ENCODE data around the gene ZNF672. TPM values are rescaled to one million over a fixed set of nuclear protein-coding genes. Genes with fewer than 3 reads are reported as not detected.

Gene ZNF672
- polyA plus RNA-seq, 1 donor (not counting 4 experiments of a cell fraction or from before 2014, with no cell fraction given), result 12.6 TPM

DNA sequence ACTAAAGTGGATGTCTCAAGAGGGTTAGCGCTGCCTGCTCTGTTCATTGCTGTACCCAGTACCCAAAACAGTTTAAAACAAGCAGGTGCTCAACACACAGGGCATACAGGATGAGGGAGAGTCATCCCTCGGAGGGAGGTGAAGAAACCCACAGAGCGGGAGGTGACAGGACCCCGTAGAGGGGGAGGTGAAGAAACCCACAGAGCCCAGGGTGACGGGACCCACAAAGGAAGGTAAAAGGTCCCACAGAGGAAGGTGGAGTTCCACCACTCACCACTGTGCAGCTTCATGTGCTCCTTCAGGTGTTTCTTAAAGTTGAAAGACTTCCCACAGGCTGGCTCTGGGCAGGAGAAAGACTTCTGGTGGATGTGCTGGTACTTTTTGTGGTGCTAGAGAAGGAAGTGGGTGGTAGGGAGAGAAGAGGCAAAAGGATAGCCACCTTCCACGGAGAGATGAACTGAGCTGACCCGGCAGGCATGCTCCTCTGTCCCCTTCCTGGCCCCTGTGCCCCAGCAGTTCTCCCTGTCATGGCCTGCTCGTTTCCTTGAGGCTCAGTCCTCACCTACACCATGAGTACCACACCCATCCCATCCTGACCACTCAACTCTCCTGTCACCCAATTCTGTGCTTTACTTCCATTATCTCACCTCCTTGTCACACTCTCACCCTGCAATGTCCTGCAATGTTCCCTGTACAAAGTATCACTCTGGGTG is 15.8 kb downstream of the ZNF672 start:
- Histone ChIP-seq H3K27me3 (ENCODE audit: control insufficient read depth, extremely low read depth, insufficient read depth, low read length) (no peaks in the 10 kb centered on the region), H3K36me3 (ENCODE audit: control insufficient read depth in 2 of 2, extremely low read depth in 1 of 2, insufficient read depth in 2 of 2, low read length in 2 of 2) (peaks cover 47% of the 10 kb centered on the region in 2 experiments), H3K9me3 (ENCODE audit: control insufficient read depth, low read depth, low read length) (no peaks in the 10 kb centered on the region), H2AFZ (ENCODE audit: control insufficient read depth, low read length) (no peak overlapping the region), H3K27ac (ENCODE audit: control insufficient read depth, insufficient read depth, low read length) (no peak overlapping the region), H3K4me1 (ENCODE audit: control insufficient read depth, extremely low read depth, insufficient read depth, low read length) (peaks cover 15% of the 10 kb centered on the region), H3K9ac (ENCODE audit: control insufficient read depth, extremely low read depth, insufficient read depth, low read length) (no peak overlapping the region), H3K79me2 (ENCODE audit: control insufficient read depth, insufficient read depth, low read length) (peaks cover 23% of the 10 kb centered on the region), H3K4me2 (ENCODE audit: control insufficient read depth, extremely low read depth, insufficient read depth, low read depth, low read length) (no peak overlapping the region), H3K4me3 (ENCODE audit: control insufficient read depth in 2 of 3, extremely low read depth in 1 of 3, insufficient read depth in 2 of 3, low read depth in 1 of 3, low read length in 3 of 3) (no peak overlapping the region), H4K20me1 (ENCODE audit: control insufficient read depth, extremely low read depth, insufficient read depth, low read length) (no peaks in the 10 kb centered on the region), H3K9me1 (ENCODE audit: control insufficient read depth, extremely low read depth, insufficient read depth, low read length) (no peaks in the 10 kb centered on the region)
- DNase-seq (ENCODE audit: low read depth, low spot score) (no peak), FAIRE-seq (no peak)
- no peak for TF ChIP-seq EZH2 (IDR thresholded peaks at IDR 0.05; ENCODE audit: low read length)
- TF ChIP-seq, protein P1, sequence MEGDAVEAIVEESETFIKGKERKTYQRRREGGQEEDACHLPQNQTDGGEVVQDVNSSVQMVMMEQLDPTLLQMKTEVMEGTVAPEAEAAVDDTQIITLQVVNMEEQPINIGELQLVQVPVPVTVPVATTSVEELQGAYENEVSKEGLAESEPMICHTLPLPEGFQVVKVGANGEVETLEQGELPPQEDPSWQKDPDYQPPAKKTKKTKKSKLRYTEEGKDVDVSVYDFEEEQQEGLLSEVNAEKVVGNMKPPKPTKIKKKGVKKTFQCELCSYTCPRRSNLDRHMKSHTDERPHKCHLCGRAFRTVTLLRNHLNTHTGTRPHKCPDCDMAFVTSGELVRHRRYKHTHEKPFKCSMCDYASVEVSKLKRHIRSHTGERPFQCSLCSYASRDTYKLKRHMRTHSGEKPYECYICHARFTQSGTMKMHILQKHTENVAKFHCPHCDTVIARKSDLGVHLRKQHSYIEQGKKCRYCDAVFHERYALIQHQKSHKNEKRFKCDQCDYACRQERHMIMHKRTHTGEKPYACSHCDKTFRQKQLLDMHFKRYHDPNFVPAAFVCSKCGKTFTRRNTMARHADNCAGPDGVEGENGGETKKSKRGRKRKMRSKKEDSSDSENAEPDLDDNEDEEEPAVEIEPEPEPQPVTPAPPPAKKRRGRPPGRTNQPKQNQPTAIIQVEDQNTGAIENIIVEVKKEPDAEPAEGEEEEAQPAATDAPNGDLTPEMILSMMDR (optimal IDR thresholded peaks at IDR 0.05 in 1 of 3, IDR thresholded peaks at IDR 0.05 in 1 of 3, conservative IDR thresholded peaks at IDR 0.05 in 1 of 3; ENCODE audit: extremely low read depth in 1 of 3, insufficient read depth in 2 of 3, low read length in 3 of 3), result no peak
- dilution Hi-C loops (cut with MboI; ENCODE audit: extremely low pct_ligation_motif_present, low sequenced_read_pairs), result no loop called here

DNA sequence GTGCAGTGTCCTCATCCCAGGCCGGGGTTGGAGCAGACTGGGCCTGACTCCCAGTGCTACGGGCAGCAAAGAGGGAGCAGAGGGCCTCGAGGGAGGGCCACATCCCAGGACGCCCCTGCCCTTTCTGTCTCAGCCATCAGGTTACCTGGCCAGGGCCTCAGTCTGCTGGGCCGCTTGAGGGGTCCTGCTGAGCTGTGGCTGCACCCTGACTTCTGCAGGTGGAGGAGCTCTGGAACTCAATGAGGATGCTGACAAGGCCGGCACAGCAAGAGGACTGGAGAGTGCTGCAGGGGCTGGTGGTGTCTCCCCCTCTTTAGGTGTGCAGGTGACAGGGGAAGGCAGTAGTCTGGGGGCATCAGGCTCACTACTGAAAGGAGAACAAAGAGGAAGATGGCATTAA is 17.6 kb downstream of the ZNF672 start:
- H3K79me2 ChIP-seq (ENCODE audit: control insufficient read depth, insufficient read depth, low read length), result peaks cover 23% of the 10 kb centered on the region
- dilution Hi-C loops (cut with MboI; ENCODE audit: extremely low pct_ligation_motif_present, low sequenced_read_pairs), result no loop called here
- H3K27me3 ChIP-seq (ENCODE audit: control insufficient read depth, extremely low read depth, insufficient read depth, low read length), result no peaks in the 10 kb centered on the region
- H3K9ac ChIP-seq (ENCODE audit: control insufficient read depth, extremely low read depth, insufficient read depth, low read length), result no peak overlapping the region
- DNase-seq (ENCODE audit: low read depth, low spot score) (no peak), FAIRE-seq (no peak)
- no peaks in the 10 kb centered on the region for H3K9me3 ChIP-seq (ENCODE audit: control insufficient read depth, low read depth, low read length)
- H3K9me1 ChIP-seq (ENCODE audit: control insufficient read depth, extremely low read depth, insufficient read depth, low read length), result no peaks in the 10 kb centered on the region
- H2AFZ ChIP-seq (ENCODE audit: control insufficient read depth, low read length), result no peak overlapping the region
- H3K4me3 ChIP-seq (ENCODE audit: control insufficient read depth in 2 of 3, extremely low read depth in 1 of 3, insufficient read depth in 2 of 3, low read depth in 1 of 3, low read length in 3 of 3), result no peak overlapping the region
- peaks cover 37 to 38% of the 10 kb centered on the region in 2 experiments for H3K36me3 ChIP-seq (ENCODE audit: control insufficient read depth in 2 of 2, extremely low read depth in 1 of 2, insufficient read depth in 2 of 2, low read length in 2 of 2)
- H3K4me2 ChIP-seq (ENCODE audit: control insufficient read depth, extremely low read depth, insufficient read depth, low read depth, low read length), result no peak overlapping the region
- peaks cover 25% of the 10 kb centered on the region for H3K4me1 ChIP-seq (ENCODE audit: control insufficient read depth, extremely low read depth, insufficient read depth, low read length)
- no peak for TF ChIP-seq EZH2 (IDR thresholded peaks at IDR 0.05; ENCODE audit: low read length)
- TF ChIP-seq, protein P1 (optimal IDR thresholded peaks at IDR 0.05 in 1 of 3, IDR thresholded peaks at IDR 0.05 in 1 of 3, conservative IDR thresholded peaks at IDR 0.05 in 1 of 3; ENCODE audit: extremely low read depth in 1 of 3, insufficient read depth in 2 of 3, low read length in 3 of 3), result no peak
- no peak overlapping the region for H3K27ac ChIP-seq (ENCODE audit: control insufficient read depth, insufficient read depth, low read length)
- H4K20me1 ChIP-seq (ENCODE audit: control insufficient read depth, extremely low read depth, insufficient read depth, low read length), result no peaks in the 10 kb centered on the region
